BJ (cell line): ENCODE results near the gene CUX1. TPM values are rescaled to one million over a fixed set of nuclear protein-coding genes. Genes with fewer than 3 reads are reported as not detected.
"Not testable (repeated sequence)": the region's sequence is repeated elsewhere in the genome, so short reads cannot be mapped to it uniquely, and the experiment has no call there.

Experiments
- CTCF ChIA-PET: fragments of 350-600 bp; formaldehyde crosslinking; extraction: SDS; loops from one replicate; lab custom pipeline; 2021; ENCODE audit warnings: antibody characterized with exemption, inconsistent platforms; lab: Yijun Ruan, JAX
- POLR2A ChIA-PET: fragments of 300-600 bp; sonication (Branson Sonifier 250); formaldehyde crosslinking; extraction: SDS; loops from one replicate; lab custom pipeline; 2021; ENCODE audit warnings: antibody characterized with exemption; lab: Charles Lee
- DNase-seq: peaks from one replicate; pipeline ENCODE4 v3.0.0-alpha.2; 2011; ENCODE audit warnings: low read depth
- H3K27me3 ChIP-seq: 2 replicates; pipeline ENCODE4 v1.6.0; 2011; ENCODE audit warnings: low read length; ENCODE audit not compliant: control insufficient read depth, insufficient read depth
- H3K36me3 ChIP-seq: 2 replicates; pipeline ENCODE4 v1.5.1; 2011; ENCODE audit warnings: low read length; ENCODE audit not compliant: control insufficient read depth, insufficient read depth
- H3K4me3 ChIP-seq: 2 replicates; pipeline ENCODE4 v1.5.1; 2011; ENCODE audit warnings: low read depth, mild to moderate bottlenecking, control low read depth, low read length
- CTCF ChIP-seq: IDR thresholded peaks from 2 replicates; pipeline ENCODE4 v1.5.1; 2011; ENCODE audit warnings: low read depth, mild to moderate bottlenecking, control low read depth, inconsistent platforms, low read length, moderate library complexity; ENCODE audit not compliant: insufficient read depth
- polyA plus RNA-seq: library from polyadenylated mRNA; depleted of rRNA; stranded (reverse); fragments of >200 nt; gene quantifications from 2 replicates; pipeline ENCODE4 v1.2.3, GENCODE V29; 2011

CUX1 gene
- polyA plus RNA-seq, 1 experiment: 36.5 TPM

DNA sequence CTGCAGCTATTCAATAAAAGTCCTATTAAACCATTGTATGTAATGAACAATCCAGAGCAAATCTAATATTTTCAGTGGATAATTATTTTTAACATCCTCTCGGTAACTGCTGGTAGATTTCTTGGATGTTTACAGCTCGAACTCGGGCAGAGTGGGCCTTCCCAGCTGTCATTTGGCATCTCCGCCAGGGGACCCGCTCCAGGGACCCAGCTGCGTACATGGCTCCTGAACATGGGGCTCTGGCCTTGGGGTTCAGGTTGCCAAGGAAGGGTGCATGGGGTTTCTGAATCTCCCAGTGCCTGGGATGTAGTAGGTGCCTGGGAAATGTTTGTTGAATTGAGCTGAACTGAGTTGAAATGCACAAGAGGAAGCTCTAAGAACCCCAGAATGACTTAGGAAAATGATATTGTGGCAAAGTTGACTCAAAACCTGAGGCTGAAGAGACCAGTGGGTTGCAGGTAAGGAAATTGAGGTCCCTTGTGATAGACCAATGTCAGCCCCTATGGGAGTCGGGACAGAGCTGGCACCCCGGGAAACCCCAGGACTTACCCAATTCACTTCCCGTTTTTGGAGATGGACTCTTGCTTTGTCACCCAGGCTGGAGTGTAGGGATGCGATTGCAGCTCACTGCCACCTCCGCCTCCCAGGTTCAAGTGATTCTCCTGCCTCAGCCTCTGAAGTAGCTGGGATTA, 228.4 kb downstream of the CUX1 start:
- POLR2A ChIA-PET: interaction anchor here (0.6 kb wide), 1 partner anchor 41 kb away, joined by 3 read pairs; no protein-coding TSS in a partner anchor
- CTCF ChIA-PET: interaction anchor here (1.9 kb wide), 1 partner anchor 10 kb away, joined by 9 read pairs; no protein-coding TSS in a partner anchor

GRCh38 chr7:102046373-102047117, 229.1 kb downstream of the CUX1 start:
- no peaks in the 10 kb centered on the region for H3K36me3 ChIP-seq
- no peak overlapping the region for H3K4me3 ChIP-seq
- H3K27me3 ChIP-seq: no peaks in the 10 kb centered on the region
- no peak for TF ChIP-seq CTCF
- DNase-seq: no peak
- CTCF ChIA-PET: interaction anchor here (1.9 kb wide), 1 partner anchor 9 kb away, joined by 9 read pairs; no protein-coding TSS in a partner anchor
- POLR2A ChIA-PET: no interaction called here

More for the DNA sequence above, 228.4 kb downstream of the CUX1 start:
- H3K36me3 ChIP-seq: no peaks in the 10 kb centered on the region
- DNase-seq: no peak
- H3K4me3 ChIP-seq: no peak overlapping the region
- no peak for TF ChIP-seq CTCF
- no peaks in the 10 kb centered on the region for H3K27me3 ChIP-seq

- CTCF ChIA-PET: no interaction called here
- Histone ChIP-seq H3K4me3 (no peak overlapping the region), H3K27me3 (no peaks in the 10 kb centered on the region), H3K36me3 (no peaks in the 10 kb centered on the region)
- TF ChIP-seq CTCF: no peak
- POLR2A ChIA-PET: no interaction called here
- DNase-seq: no peak
Measured at GRCh38 chr7:102047167-102047566, 229.7 kb downstream of the CUX1 start.

DNA sequence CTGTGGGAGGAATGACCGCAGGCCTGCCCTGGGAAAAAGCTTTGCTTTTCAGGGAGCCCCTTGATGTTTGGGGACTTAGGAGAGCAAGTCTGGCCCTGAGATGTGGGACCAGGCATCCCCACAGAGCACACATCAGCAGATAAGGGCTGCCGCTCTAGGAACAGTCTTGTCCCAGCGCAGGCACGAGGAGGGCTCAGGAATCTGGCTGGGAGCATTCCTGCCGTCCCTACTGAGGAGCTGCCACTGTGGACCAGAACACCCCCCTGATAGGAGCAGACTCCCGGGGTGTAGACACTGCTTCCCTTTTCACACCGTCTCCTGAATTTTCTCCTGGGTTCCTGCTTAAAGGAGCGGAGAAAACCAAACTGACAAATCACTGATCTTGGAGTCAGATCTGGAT, 232.3 kb downstream of the CUX1 start:
- ChIA-PET POLR2A (no interaction called here), CTCF (no interaction called here)
- H3K27me3 ChIP-seq: no peaks in the 10 kb centered on the region
- H3K36me3 ChIP-seq: no peaks in the 10 kb centered on the region
- DNase-seq: no peak
- TF ChIP-seq CTCF: no peak
- no peak overlapping the region for H3K4me3 ChIP-seq

DNA sequence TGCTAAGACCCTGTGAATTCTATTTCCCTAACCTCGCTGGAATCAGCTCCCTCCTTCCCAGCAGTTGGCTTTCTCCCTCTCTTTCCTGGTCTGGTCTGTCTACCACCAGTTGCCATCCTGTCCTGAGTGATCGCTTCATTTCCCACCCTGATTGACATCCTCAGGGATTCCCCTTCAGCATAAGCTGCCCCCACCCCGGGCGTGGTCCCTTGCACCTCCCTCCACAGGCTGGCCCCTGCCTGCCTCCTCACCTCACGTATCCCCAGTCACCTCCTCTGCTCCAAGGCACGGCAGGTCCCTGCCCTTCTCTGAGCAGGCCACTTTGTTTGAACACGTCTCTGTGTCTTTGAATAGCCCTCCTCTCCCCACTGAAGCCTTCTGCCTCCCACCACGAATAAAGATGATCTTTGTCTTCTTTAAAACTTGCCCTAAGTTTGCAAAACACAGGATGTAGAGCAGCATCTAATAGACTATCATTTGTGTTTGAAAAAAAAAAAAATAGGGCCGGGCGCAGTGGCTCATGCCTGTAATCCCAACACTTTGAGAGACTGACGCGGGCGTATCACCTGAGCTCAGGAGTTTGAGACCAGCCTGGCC, 233.5 kb downstream of the CUX1 start:
- Histone ChIP-seq H3K4me3 (no peak overlapping the region), H3K36me3 (no peaks in the 10 kb centered on the region), H3K27me3 (no peaks in the 10 kb centered on the region)
- no peak for DNase-seq
- ChIA-PET CTCF (no interaction called here), POLR2A (no interaction called here)
- TF ChIP-seq CTCF: no peak

GRCh38 chr7:102051736-102052135, 234.3 kb downstream of the CUX1 start:
- H3K4me3 ChIP-seq, H3K36me3 ChIP-seq, H3K27me3 ChIP-seq, POLR2A ChIA-PET, CTCF ChIA-PET, DNase-seq: not testable (repeated sequence)
